Right lobe of liver (tissue), 4 donors: Measurements from ENCODE around the gene EIF3J.

Experiments
- CTCF ChIP-seq, 4 donors: fragments of 200-600 bp in 3 of 4; fragments of 450-650 bp in 1 of 4; IDR thresholded peaks; one replicate each; pipeline versions ENCODE4 v1.5.1 to v1.8.0; 2016 to 2022; ENCODE audit warnings: antibody characterized with exemption in 4 of 4, mild to moderate bottlenecking in 2 of 4
- POLR2A ChIP-seq: fragments of 450-650 bp; IDR thresholded peaks from one replicate; pipeline ENCODE4 v1.6.1; 2017; ENCODE audit warnings: antibody characterized with exemption, mild to moderate bottlenecking
- donor health status: DM: no; HTN: no; CAD: no.
- donor health status: DM: no; HTN: no; CAD: no.
- donor health status: DM: no; HTN: yes; CAD: no.

- TF ChIP-seq CTCF (IDR thresholded peaks at IDR 0.05) (peak; percentile 43 to 58 (median 54)), POLR2A (no peak)
Measured at GRCh38 chr15:44501768-44502366, 35.1 kb upstream of the EIF3J start.
